ENCODE results near the gene GPR158. TPM values are rescaled to one million over a fixed set of nuclear protein-coding genes. Genes with fewer than 3 reads are reported as not detected.

GPR158 gene
- total RNA-seq, 1 experiment from 2014 or later, result 2.9 TPM

DNA sequence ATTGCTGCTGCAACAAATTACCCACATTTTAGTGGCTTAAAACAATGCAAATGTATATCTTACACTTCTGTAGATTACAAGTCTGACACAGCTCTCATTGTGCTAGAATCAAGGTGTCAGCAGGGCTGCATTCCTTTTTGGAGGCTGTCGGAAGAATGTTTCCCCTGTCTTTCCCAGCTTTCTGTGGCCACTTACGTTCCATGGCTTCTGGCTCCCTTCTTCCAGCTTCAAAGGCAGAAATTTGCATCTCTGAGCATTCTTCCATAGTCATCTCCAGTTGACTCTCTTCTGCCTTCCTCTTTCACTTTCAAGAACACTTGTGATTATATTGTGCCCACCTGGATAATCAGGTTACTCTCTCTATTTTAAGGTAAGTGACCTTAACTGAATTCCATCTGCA, 125.3 kb downstream of the GPR158 start:
- Histone ChIP-seq H2AFZ (ENCODE audit: low read depth, low read length, poor library complexity, severe bottlenecking) (no peak overlapping the region), H3K79me2 (ENCODE audit: insufficient read depth, low read length) (no peaks in the 10 kb centered on the region), H3K27ac (ENCODE audit: low read depth, low read length) (no peak overlapping the region), H3K27me3 (ENCODE audit: insufficient read depth, low read length) (no peaks in the 10 kb centered on the region), H3K9ac (ENCODE audit: low read length) (no peak overlapping the region), H4K20me1 (ENCODE audit: insufficient read depth) (no peaks in the 10 kb centered on the region), H3K36me3 (ENCODE audit: control insufficient read depth in 1 of 2, insufficient read depth in 2 of 2, low read length in 2 of 2) (no peaks in the 10 kb centered on the region), H3K4me2 (ENCODE audit: low read length) (no peak overlapping the region), H3K4me3 (replicated peaks in 1 of 2; ENCODE audit: low read depth in 1 of 2, low read length in 2 of 2) (no peak overlapping the region), H3K9me3 (ENCODE audit: control insufficient read depth in 1 of 2, insufficient read depth in 1 of 2, low read depth in 1 of 2, low read length in 2 of 2) (no peaks in the 10 kb centered on the region), H3K9me2 (ENCODE audit: insufficient read depth) (no peaks in the 10 kb centered on the region), H3K4me1 (ENCODE audit: control insufficient read depth in 1 of 2, insufficient read depth in 2 of 2, low read length in 2 of 2) (peaks cover 0 to under 1% of the 10 kb centered on the region in 2 experiments; a peak in 1 of 4 replicates)
- DNase-seq (ENCODE audit: low read depth, low spot score) (no peak), ATAC-seq (no peak)
- no TSS peak for BruUV-seq (replicated peaks)
- ChIA-PET CTCF (no interaction called here), POLR2A (no interaction called here), RAD21 (ENCODE audit: low non-redundant PET in 1 of 2, low total read pairs in 2 of 2, uncharacterized antibody in 2 of 2, unreplicated experiment in 2 of 2) (no interaction called here)
- intact Hi-C loops (cut with micrococcal nuclease), result no loop called here
- no peak for TF ChIP-seq ZFX (IDR thresholded peaks at IDR 0.05)
- no peak for TF ChIP-seq EZH2phosphoT487 (IDR thresholded peaks at IDR 0.05; ENCODE audit: borderline replicate concordance)
- TF ChIP-seq SIN3A (IDR thresholded peaks at IDR 0.05; ENCODE audit: low read depth), result no peak
- TF ChIP-seq, protein P1, sequence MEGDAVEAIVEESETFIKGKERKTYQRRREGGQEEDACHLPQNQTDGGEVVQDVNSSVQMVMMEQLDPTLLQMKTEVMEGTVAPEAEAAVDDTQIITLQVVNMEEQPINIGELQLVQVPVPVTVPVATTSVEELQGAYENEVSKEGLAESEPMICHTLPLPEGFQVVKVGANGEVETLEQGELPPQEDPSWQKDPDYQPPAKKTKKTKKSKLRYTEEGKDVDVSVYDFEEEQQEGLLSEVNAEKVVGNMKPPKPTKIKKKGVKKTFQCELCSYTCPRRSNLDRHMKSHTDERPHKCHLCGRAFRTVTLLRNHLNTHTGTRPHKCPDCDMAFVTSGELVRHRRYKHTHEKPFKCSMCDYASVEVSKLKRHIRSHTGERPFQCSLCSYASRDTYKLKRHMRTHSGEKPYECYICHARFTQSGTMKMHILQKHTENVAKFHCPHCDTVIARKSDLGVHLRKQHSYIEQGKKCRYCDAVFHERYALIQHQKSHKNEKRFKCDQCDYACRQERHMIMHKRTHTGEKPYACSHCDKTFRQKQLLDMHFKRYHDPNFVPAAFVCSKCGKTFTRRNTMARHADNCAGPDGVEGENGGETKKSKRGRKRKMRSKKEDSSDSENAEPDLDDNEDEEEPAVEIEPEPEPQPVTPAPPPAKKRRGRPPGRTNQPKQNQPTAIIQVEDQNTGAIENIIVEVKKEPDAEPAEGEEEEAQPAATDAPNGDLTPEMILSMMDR (IDR thresholded peaks at IDR 0.05 in 2 of 3, conservative IDR thresholded peaks at IDR 0.05 in 1 of 3; ENCODE audit: borderline replicate concordance in 1 of 3, insufficient read depth in 1 of 3, low read depth in 2 of 3, low read length in 2 of 3), result no peak
- TF ChIP-seq, protein P2, sequence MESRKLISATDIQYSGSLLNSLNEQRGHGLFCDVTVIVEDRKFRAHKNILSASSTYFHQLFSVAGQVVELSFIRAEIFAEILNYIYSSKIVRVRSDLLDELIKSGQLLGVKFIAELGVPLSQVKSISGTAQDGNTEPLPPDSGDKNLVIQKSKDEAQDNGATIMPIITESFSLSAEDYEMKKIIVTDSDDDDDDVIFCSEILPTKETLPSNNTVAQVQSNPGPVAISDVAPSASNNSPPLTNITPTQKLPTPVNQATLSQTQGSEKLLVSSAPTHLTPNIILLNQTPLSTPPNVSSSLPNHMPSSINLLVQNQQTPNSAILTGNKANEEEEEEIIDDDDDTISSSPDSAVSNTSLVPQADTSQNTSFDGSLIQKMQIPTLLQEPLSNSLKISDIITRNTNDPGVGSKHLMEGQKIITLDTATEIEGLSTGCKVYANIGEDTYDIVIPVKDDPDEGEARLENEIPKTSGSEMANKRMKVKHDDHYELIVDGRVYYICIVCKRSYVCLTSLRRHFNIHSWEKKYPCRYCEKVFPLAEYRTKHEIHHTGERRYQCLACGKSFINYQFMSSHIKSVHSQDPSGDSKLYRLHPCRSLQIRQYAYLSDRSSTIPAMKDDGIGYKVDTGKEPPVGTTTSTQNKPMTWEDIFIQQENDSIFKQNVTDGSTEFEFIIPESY (IDR thresholded peaks at IDR 0.05; ENCODE audit: extremely low read depth, insufficient replicate concordance, low read length), result no peak
- TF ChIP-seq, protein P3, sequence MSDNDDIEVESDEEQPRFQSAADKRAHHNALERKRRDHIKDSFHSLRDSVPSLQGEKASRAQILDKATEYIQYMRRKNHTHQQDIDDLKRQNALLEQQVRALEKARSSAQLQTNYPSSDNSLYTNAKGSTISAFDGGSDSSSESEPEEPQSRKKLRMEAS (IDR thresholded peaks at IDR 0.05), result no peak
- TF ChIP-seq, protein P4, sequence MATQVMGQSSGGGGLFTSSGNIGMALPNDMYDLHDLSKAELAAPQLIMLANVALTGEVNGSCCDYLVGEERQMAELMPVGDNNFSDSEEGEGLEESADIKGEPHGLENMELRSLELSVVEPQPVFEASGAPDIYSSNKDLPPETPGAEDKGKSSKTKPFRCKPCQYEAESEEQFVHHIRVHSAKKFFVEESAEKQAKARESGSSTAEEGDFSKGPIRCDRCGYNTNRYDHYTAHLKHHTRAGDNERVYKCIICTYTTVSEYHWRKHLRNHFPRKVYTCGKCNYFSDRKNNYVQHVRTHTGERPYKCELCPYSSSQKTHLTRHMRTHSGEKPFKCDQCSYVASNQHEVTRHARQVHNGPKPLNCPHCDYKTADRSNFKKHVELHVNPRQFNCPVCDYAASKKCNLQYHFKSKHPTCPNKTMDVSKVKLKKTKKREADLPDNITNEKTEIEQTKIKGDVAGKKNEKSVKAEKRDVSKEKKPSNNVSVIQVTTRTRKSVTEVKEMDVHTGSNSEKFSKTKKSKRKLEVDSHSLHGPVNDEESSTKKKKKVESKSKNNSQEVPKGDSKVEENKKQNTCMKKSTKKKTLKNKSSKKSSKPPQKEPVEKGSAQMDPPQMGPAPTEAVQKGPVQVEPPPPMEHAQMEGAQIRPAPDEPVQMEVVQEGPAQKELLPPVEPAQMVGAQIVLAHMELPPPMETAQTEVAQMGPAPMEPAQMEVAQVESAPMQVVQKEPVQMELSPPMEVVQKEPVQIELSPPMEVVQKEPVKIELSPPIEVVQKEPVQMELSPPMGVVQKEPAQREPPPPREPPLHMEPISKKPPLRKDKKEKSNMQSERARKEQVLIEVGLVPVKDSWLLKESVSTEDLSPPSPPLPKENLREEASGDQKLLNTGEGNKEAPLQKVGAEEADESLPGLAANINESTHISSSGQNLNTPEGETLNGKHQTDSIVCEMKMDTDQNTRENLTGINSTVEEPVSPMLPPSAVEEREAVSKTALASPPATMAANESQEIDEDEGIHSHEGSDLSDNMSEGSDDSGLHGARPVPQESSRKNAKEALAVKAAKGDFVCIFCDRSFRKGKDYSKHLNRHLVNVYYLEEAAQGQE (IDR thresholded peaks at IDR 0.05; ENCODE audit: low read depth), result no peak
- TF ChIP-seq EZH2 (IDR thresholded peaks at IDR 0.05), result no peak
- TF ChIP-seq JUND (IDR thresholded peaks at IDR 0.05), result no peak
- no peak for TF ChIP-seq FOSL1 (IDR thresholded peaks at IDR 0.05; ENCODE audit: low read depth)
- no peak for TF ChIP-seq CBX3 (IDR thresholded peaks at IDR 0.05; ENCODE audit: low read depth)
- no peak for TF ChIP-seq TCF7L2 (IDR thresholded peaks at IDR 0.05; ENCODE audit: borderline replicate concordance, extremely low read depth, insufficient read depth, insufficient read length)
- no peak for TF ChIP-seq POLR2A (IDR thresholded peaks at IDR 0.05; ENCODE audit: borderline replicate concordance, extremely low read depth, insufficient read depth, insufficient read length)
- TF ChIP-seq POLR2AphosphoS5 (IDR thresholded peaks at IDR 0.05; ENCODE audit: low read depth, low read length), result no peak
- TF ChIP-seq, protein P5, sequence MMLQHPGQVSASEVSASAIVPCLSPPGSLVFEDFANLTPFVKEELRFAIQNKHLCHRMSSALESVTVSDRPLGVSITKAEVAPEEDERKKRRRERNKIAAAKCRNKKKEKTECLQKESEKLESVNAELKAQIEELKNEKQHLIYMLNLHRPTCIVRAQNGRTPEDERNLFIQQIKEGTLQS (IDR thresholded peaks at IDR 0.05), result no peak
- no peak for TF ChIP-seq EGR1 (IDR thresholded peaks at IDR 0.05; ENCODE audit: low read depth)
- TF ChIP-seq ZNF274 (IDR thresholded peaks at IDR 0.05; ENCODE audit: low read depth, low read length), result no peak
- no peak for TF ChIP-seq SP1 (IDR thresholded peaks at IDR 0.05; ENCODE audit: low read depth)
